Stimulated activated CD8-positive, alpha-beta memory T cell treated with anti-CD3 and anti-CD28 coated beads, Interleukin-7, amount 100 ng/mL, for 48 hours (primary cell): ENCODE data around the gene ZDHHC24.

ENCODE experiments used
- DNase-seq, 2 donors: peaks; one replicate each; pipeline ENCODE4 v3.0.0-alpha.2; 2020; ENCODE audit warnings: low read depth in 1 of 2; ENCODE audit errors: extremely low read depth in 1 of 2

The ZDHHC24 gene

GRCh38 chr11:66475349-66476172, 70.3 kb downstream of the ZDHHC24 start:
- no peak for DNase-seq

- no peak for DNase-seq
These were observed 72.0 kb downstream of the ZDHHC24 start for GRCh38 chr11:66473608-66474515.

GRCh38 chr11:66473167-66473566, 72.7 kb downstream of the ZDHHC24 start:
- DNase-seq: no peak

- DNase-seq: no peak
These were observed 73.8 kb downstream of the ZDHHC24 start for GRCh38 chr11:66472054-66472453.

GRCh38 chr11:66471142-66471541, 74.7 kb downstream of the ZDHHC24 start:
- no peak for DNase-seq
